ENCODE measurements around the gene TEX264.

Gene TEX264

GRCh38 chr3:51696954-51697353 is 25.9 kb downstream of the TEX264 start:
- H3K36me3 ChIP-seq (ENCODE audit: insufficient read depth, low read length), result peaks cover 94% of the 10 kb centered on the region
- H2AFZ ChIP-seq (ENCODE audit: low read depth, low read length), result no peak overlapping the region
- H3K4me2 ChIP-seq (ENCODE audit: insufficient read depth, low read length), result no peak overlapping the region
- H3K9ac ChIP-seq (ENCODE audit: low read depth, low read length), result no peak overlapping the region
- no peaks in the 10 kb centered on the region for H3K79me2 ChIP-seq (ENCODE audit: insufficient read depth, low read length)
- no peaks in the 10 kb centered on the region for H3K9me3 ChIP-seq (ENCODE audit: insufficient read depth, low read length, severe bottlenecking)
- no peak for DNase-seq
- H3K4me1 ChIP-seq (ENCODE audit: insufficient read depth, low read length), result no peaks in the 10 kb centered on the region
- peaks cover 49% of the 10 kb centered on the region for H4K20me1 ChIP-seq (ENCODE audit: insufficient read depth, low read length)
- H3K27me3 ChIP-seq (ENCODE audit: insufficient read depth, low read length, poor library complexity), result no peaks in the 10 kb centered on the region
- ATAC-seq (ENCODE audit: insufficient read depth, low read depth), result no peak
- no peak overlapping the region for H3K27ac ChIP-seq (ENCODE audit: low read length)
- no peak overlapping the region for H3K4me3 ChIP-seq (ENCODE audit: low read depth in 1 of 2, low read length in 2 of 2)
- TF ChIP-seq EZH2 (IDR thresholded peaks at IDR 0.05; ENCODE audit: borderline replicate concordance, low read depth, low read length, severe bottlenecking) (no peak), CTCF (IDR thresholded peaks at IDR 0.05; ENCODE audit: borderline replicate concordance, extremely low read depth, low read length, poor library complexity, severe bottlenecking) (no peak)

GRCh38 chr3:51698209-51698608 is 27.2 kb downstream of the TEX264 start:
- peaks cover 40% of the 10 kb centered on the region for H4K20me1 ChIP-seq (ENCODE audit: insufficient read depth, low read length)
- no peaks in the 10 kb centered on the region for H3K79me2 ChIP-seq (ENCODE audit: insufficient read depth, low read length)
- H3K36me3 ChIP-seq (ENCODE audit: insufficient read depth, low read length), result peaks cover 94% of the 10 kb centered on the region
- no peak overlapping the region for H3K4me3 ChIP-seq (ENCODE audit: low read depth in 1 of 2, low read length in 2 of 2)
- no peaks in the 10 kb centered on the region for H3K9me3 ChIP-seq (ENCODE audit: insufficient read depth, low read length, severe bottlenecking)
- no peak for TF ChIP-seq EZH2 (IDR thresholded peaks at IDR 0.05; ENCODE audit: borderline replicate concordance, low read depth, low read length, severe bottlenecking)
- no peak for TF ChIP-seq CTCF (IDR thresholded peaks at IDR 0.05; ENCODE audit: borderline replicate concordance, extremely low read depth, low read length, poor library complexity, severe bottlenecking)
- H3K27ac ChIP-seq (ENCODE audit: low read length), result no peak overlapping the region
- no peak for DNase-seq
- H3K4me2 ChIP-seq (ENCODE audit: insufficient read depth, low read length), result no peak overlapping the region
- no peaks in the 10 kb centered on the region for H3K4me1 ChIP-seq (ENCODE audit: insufficient read depth, low read length)
- H3K27me3 ChIP-seq (ENCODE audit: insufficient read depth, low read length, poor library complexity), result no peaks in the 10 kb centered on the region
- ATAC-seq (ENCODE audit: insufficient read depth, low read depth), result no peak
- no peak overlapping the region for H2AFZ ChIP-seq (ENCODE audit: low read depth, low read length)
- H3K9ac ChIP-seq (ENCODE audit: low read depth, low read length), result no peak overlapping the region

- H3K27me3 ChIP-seq (ENCODE audit: insufficient read depth, low read length, poor library complexity), result no peaks in the 10 kb centered on the region
- H3K9ac ChIP-seq (ENCODE audit: low read depth, low read length), result no peak overlapping the region
- no peak for DNase-seq
- TF ChIP-seq CTCF (IDR thresholded peaks at IDR 0.05; ENCODE audit: borderline replicate concordance, extremely low read depth, low read length, poor library complexity, severe bottlenecking), result no peak
- no peak for TF ChIP-seq EZH2 (IDR thresholded peaks at IDR 0.05; ENCODE audit: borderline replicate concordance, low read depth, low read length, severe bottlenecking)
- ATAC-seq (ENCODE audit: insufficient read depth, low read depth), result no peak
- H3K79me2 ChIP-seq (ENCODE audit: insufficient read depth, low read length), result no peaks in the 10 kb centered on the region
- H3K4me2 ChIP-seq (ENCODE audit: insufficient read depth, low read length), result no peak overlapping the region
- no peak overlapping the region for H2AFZ ChIP-seq (ENCODE audit: low read depth, low read length)
- peaks cover 97% of the 10 kb centered on the region for H3K36me3 ChIP-seq (ENCODE audit: insufficient read depth, low read length)
- no peaks in the 10 kb centered on the region for H3K9me3 ChIP-seq (ENCODE audit: insufficient read depth, low read length, severe bottlenecking)
- H4K20me1 ChIP-seq (ENCODE audit: insufficient read depth, low read length), result peaks cover 42% of the 10 kb centered on the region
- H3K27ac ChIP-seq (ENCODE audit: low read length), result no peak overlapping the region
- no peaks in the 10 kb centered on the region for H3K4me1 ChIP-seq (ENCODE audit: insufficient read depth, low read length)
- H3K4me3 ChIP-seq (ENCODE audit: low read depth in 1 of 2, low read length in 2 of 2), result no peak overlapping the region
Observed at GRCh38 chr3:51700403-51700802, 29.4 kb downstream of the TEX264 start.

GRCh38 chr3:51702156-51702555 is 31.1 kb downstream of the TEX264 start:
- H4K20me1 ChIP-seq (ENCODE audit: insufficient read depth, low read length), result peaks cover 30% of the 10 kb centered on the region
- no peaks in the 10 kb centered on the region for H3K27me3 ChIP-seq (ENCODE audit: insufficient read depth, low read length, poor library complexity)
- H3K4me3 ChIP-seq (ENCODE audit: low read depth in 1 of 2, low read length in 2 of 2), result no peak overlapping the region
- H3K4me2 ChIP-seq (ENCODE audit: insufficient read depth, low read length), result no peak overlapping the region
- no peaks in the 10 kb centered on the region for H3K79me2 ChIP-seq (ENCODE audit: insufficient read depth, low read length)
- H3K27ac ChIP-seq (ENCODE audit: low read length), result no peak overlapping the region
- ATAC-seq (ENCODE audit: insufficient read depth, low read depth), result no peak
- H3K9me3 ChIP-seq (ENCODE audit: insufficient read depth, low read length, severe bottlenecking), result no peaks in the 10 kb centered on the region
- no peak for DNase-seq
- no peak for TF ChIP-seq EZH2 (IDR thresholded peaks at IDR 0.05; ENCODE audit: borderline replicate concordance, low read depth, low read length, severe bottlenecking)
- TF ChIP-seq CTCF (IDR thresholded peaks at IDR 0.05; ENCODE audit: borderline replicate concordance, extremely low read depth, low read length, poor library complexity, severe bottlenecking), result no peak
- H3K4me1 ChIP-seq (ENCODE audit: insufficient read depth, low read length), result no peaks in the 10 kb centered on the region
- no peak overlapping the region for H2AFZ ChIP-seq (ENCODE audit: low read depth, low read length)
- no peak overlapping the region for H3K9ac ChIP-seq (ENCODE audit: low read depth, low read length)
- peaks cover 82% of the 10 kb centered on the region for H3K36me3 ChIP-seq (ENCODE audit: insufficient read depth, low read length)
